ENCODE measurements around the gene LRRK1.

- TF ChIP-seq, protein P1, sequence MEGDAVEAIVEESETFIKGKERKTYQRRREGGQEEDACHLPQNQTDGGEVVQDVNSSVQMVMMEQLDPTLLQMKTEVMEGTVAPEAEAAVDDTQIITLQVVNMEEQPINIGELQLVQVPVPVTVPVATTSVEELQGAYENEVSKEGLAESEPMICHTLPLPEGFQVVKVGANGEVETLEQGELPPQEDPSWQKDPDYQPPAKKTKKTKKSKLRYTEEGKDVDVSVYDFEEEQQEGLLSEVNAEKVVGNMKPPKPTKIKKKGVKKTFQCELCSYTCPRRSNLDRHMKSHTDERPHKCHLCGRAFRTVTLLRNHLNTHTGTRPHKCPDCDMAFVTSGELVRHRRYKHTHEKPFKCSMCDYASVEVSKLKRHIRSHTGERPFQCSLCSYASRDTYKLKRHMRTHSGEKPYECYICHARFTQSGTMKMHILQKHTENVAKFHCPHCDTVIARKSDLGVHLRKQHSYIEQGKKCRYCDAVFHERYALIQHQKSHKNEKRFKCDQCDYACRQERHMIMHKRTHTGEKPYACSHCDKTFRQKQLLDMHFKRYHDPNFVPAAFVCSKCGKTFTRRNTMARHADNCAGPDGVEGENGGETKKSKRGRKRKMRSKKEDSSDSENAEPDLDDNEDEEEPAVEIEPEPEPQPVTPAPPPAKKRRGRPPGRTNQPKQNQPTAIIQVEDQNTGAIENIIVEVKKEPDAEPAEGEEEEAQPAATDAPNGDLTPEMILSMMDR (IDR thresholded peaks at IDR 0.05): no peak
- peak in 1 of 4 donors; percentile 11 for TF ChIP-seq POLR2A (IDR thresholded peaks at IDR 0.05)
These were observed 12.2 kb downstream of the LRRK1 start for GRCh38 chr15:100931143-100931890.

Measured in esophagus squamous epithelium (tissue), 4 donors.